SK-N-SH treated with all-trans-retinoic acid at 6 μM for 48 hours (cell line): ENCODE results near the gene KLHL21.

Source experiments
- ATAC-seq: fragments of 200-7000 bp; cut with Tn5 transposase; 3 replicates; pipeline ENCODE4 v1.9.1; 2020; ENCODE audit warnings: mild to moderate bottlenecking, moderate library complexity
- ARNTL ChIP-seq: fragments of 450-650 bp; formaldehyde crosslinking; IDR thresholded peaks from 2 replicates; pipeline ENCODE4 v1.5.0; 2020; ENCODE audit warnings: low read depth, mild to moderate bottlenecking, moderate library complexity, borderline replicate concordance
- BACH2 ChIP-seq: fragments of 250-450 bp; sonication (Bioruptor Pico); IDR thresholded peaks from 2 replicates; pipeline ENCODE4 v1.9.0; 2021; ENCODE audit warnings: mild to moderate bottlenecking, borderline replicate concordance
- CSDC2 ChIP-seq: fragments of 250-450 bp; sonication (Bioruptor Pico); IDR thresholded peaks from 2 replicates; pipeline ENCODE4 v1.5.0; 2020; ENCODE audit warnings: mild to moderate bottlenecking, moderate library complexity
- ESRRG ChIP-seq: fragments of 250-450 bp; sonication (Bioruptor Pico); IDR thresholded peaks from 2 replicates; pipeline ENCODE4 v1.6.1; 2021; ENCODE audit warnings: mild to moderate bottlenecking
- GLIS3 ChIP-seq: fragments of 250-450 bp; sonication (Bioruptor Pico); IDR thresholded peaks from 2 replicates; pipeline ENCODE4 v1.5.0; 2020; ENCODE audit warnings: mild to moderate bottlenecking, moderate library complexity
- ISL1 ChIP-seq: fragments of 250-450 bp; sonication (Bioruptor Pico); IDR thresholded peaks from 2 replicates; pipeline ENCODE4 v2.1.2; 2022; ENCODE audit warnings: mild to moderate bottlenecking, moderate library complexity
- OSR1 ChIP-seq: fragments of 250-450 bp; sonication (Bioruptor Pico); IDR thresholded peaks from 2 replicates; pipeline ENCODE4 v1.8.0; 2022; ENCODE audit warnings: moderate library complexity, mild to moderate bottlenecking, inconsistent platforms
- PPARA ChIP-seq: fragments of 250-450 bp; sonication (Bioruptor Pico); IDR thresholded peaks from 2 replicates; pipeline ENCODE4 v1.5.0; 2020; ENCODE audit warnings: mild to moderate bottlenecking, borderline replicate concordance
- RARB ChIP-seq: fragments of 250-450 bp; sonication (Bioruptor Pico); IDR thresholded peaks from 2 replicates; pipeline ENCODE4 v1.8.0; 2021; ENCODE audit warnings: mild to moderate bottlenecking, moderate library complexity
- SNAI2 ChIP-seq: fragments of 250-450 bp; sonication (Bioruptor Pico); IDR thresholded peaks from 2 replicates; pipeline ENCODE4 v1.5.0; 2020; ENCODE audit warnings: mild to moderate bottlenecking, moderate library complexity
- TCF4 ChIP-seq: fragments of 250-450 bp; sonication (Bioruptor Pico); IDR thresholded peaks from 2 replicates; pipeline ENCODE4 v1.8.0; 2021; ENCODE audit warnings: mild to moderate bottlenecking, moderate library complexity, borderline replicate concordance
- TOX ChIP-seq: fragments of 250-450 bp; sonication (Bioruptor Pico); IDR thresholded peaks from 2 replicates; pipeline ENCODE4 v1.8.0; 2021; ENCODE audit warnings: mild to moderate bottlenecking, moderate library complexity, borderline replicate concordance
- ZC3H10 ChIP-seq: fragments of 250-450 bp; sonication (Bioruptor Pico); IDR thresholded peaks from 2 replicates; pipeline ENCODE4 v1.5.1; 2021; ENCODE audit warnings: mild to moderate bottlenecking, moderate library complexity
- ZFP3 ChIP-seq: fragments of 250-450 bp; sonication (Bioruptor Pico); IDR thresholded peaks from 2 replicates; pipeline ENCODE4 v1.5.0; 2020; ENCODE audit warnings: mild to moderate bottlenecking, moderate library complexity
- ZFP30 ChIP-seq: fragments of 450-650 bp; formaldehyde crosslinking; IDR thresholded peaks from 2 replicates; pipeline ENCODE4 v1.5.0; 2022; ENCODE audit warnings: mild to moderate bottlenecking, moderate library complexity
- ZNF565 ChIP-seq: fragments of 450-650 bp; formaldehyde crosslinking; conservative IDR thresholded peaks from 2 replicates; pipeline ENCODE4 v1.5.0; 2020; ENCODE audit warnings: low read depth, mild to moderate bottlenecking, moderate library complexity
- ZNF70 ChIP-seq: fragments of 450-650 bp; formaldehyde crosslinking; IDR thresholded peaks from 2 replicates; pipeline ENCODE4 v1.5.0; 2020; ENCODE audit warnings: mild to moderate bottlenecking, moderate library complexity
- ZNF8 ChIP-seq: fragments of 450-650 bp; formaldehyde crosslinking; IDR thresholded peaks from 2 replicates; pipeline ENCODE4 v1.5.0; 2020; ENCODE audit warnings: mild to moderate bottlenecking, moderate library complexity
- TF ChIP-seq, protein P1 (sequence below): fragments of 250-450 bp; sonication (Bioruptor Pico); IDR thresholded peaks from 2 replicates; pipeline ENCODE4 v1.8.0; 2021; ENCODE audit warnings: low read depth, mild to moderate bottlenecking, moderate library complexity, borderline replicate concordance
- TF ChIP-seq, protein P2 (sequence below): fragments of 250-450 bp; sonication (Bioruptor Pico); IDR thresholded peaks from 2 replicates; pipeline ENCODE4 v1.8.0; 2020; ENCODE audit warnings: mild to moderate bottlenecking, moderate library complexity, borderline replicate concordance
- TF ChIP-seq, protein P3 (sequence below): fragments of 250-450 bp; sonication (Bioruptor Pico); IDR thresholded peaks from 2 replicates; pipeline ENCODE4 v1.5.1; 2021; ENCODE audit warnings: mild to moderate bottlenecking, moderate library complexity
- TF ChIP-seq, protein P4 (sequence below): fragments of 250-450 bp; sonication (Bioruptor Pico); IDR thresholded peaks from 2 replicates; pipeline ENCODE4 v1.5.0; 2020; ENCODE audit warnings: mild to moderate bottlenecking, moderate library complexity

Gene KLHL21

DNA sequence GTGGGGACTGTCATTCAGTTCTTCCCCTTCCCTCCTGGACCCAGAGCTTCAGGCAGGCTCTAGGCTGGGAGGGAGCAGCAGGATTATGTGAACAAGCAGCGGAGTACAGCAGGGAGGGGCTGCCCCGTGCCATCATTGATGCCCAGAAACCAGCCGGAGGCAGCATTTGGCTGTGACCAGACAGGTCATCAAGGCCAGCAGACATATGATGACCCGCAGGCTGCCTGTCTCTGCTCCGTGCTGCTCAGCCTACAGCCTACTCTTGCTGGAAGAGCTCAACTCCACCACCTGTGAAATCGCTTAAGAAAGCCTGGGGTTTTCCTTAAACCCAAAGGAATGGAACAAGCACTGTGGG is 4.9 kb downstream of the KLHL21 start:
- no peak for ATAC-seq
- TF ChIP-seq TOX (CRISPR knock-in tag): no peak
- no peak for TF ChIP-seq ZFP30 (CRISPR knock-in tag)
- no peak for TF ChIP-seq PPARA (CRISPR knock-in tag)
- no peak for TF ChIP-seq TCF4 (CRISPR knock-in tag)
- no peak for TF ChIP-seq ZNF565
- no peak for TF ChIP-seq ZC3H10 (CRISPR knock-in tag)
- no peak for TF ChIP-seq BACH2 (CRISPR knock-in tag)
- TF ChIP-seq, protein P1, sequence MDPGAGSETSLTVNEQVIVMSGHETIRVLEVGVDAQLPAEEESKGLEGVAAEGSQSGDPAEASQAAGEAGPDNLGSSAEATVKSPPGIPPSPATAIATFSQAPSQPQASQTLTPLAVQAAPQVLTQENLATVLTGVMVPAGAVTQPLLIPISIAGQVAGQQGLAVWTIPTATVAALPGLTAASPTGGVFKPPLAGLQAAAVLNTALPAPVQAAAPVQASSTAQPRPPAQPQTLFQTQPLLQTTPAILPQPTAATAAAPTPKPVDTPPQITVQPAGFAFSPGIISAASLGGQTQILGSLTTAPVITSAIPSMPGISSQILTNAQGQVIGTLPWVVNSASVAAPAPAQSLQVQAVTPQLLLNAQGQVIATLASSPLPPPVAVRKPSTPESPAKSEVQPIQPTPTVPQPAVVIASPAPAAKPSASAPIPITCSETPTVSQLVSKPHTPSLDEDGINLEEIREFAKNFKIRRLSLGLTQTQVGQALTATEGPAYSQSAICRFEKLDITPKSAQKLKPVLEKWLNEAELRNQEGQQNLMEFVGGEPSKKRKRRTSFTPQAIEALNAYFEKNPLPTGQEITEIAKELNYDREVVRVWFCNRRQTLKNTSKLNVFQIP: no peak
- TF ChIP-seq CSDC2 (CRISPR knock-in tag): no peak
- no peak for TF ChIP-seq ZFP3 (CRISPR knock-in tag)
- no peak for TF ChIP-seq ZNF8 (CRISPR knock-in tag)
- no peak for TF ChIP-seq ZNF70
- TF ChIP-seq ISL1 (CRISPR knock-in tag): no peak
- no peak for TF ChIP-seq ARNTL
- no peak for TF ChIP-seq ESRRG (CRISPR knock-in tag)
- TF ChIP-seq, protein P2, sequence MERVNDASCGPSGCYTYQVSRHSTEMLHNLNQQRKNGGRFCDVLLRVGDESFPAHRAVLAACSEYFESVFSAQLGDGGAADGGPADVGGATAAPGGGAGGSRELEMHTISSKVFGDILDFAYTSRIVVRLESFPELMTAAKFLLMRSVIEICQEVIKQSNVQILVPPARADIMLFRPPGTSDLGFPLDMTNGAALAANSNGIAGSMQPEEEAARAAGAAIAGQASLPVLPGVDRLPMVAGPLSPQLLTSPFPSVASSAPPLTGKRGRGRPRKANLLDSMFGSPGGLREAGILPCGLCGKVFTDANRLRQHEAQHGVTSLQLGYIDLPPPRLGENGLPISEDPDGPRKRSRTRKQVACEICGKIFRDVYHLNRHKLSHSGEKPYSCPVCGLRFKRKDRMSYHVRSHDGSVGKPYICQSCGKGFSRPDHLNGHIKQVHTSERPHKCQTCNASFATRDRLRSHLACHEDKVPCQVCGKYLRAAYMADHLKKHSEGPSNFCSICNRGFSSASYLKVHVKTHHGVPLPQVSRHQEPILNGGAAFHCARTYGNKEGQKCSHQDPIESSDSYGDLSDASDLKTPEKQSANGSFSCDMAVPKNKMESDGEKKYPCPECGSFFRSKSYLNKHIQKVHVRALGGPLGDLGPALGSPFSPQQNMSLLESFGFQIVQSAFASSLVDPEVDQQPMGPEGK: no peak
- no peak for TF ChIP-seq GLIS3 (CRISPR knock-in tag)

DNA sequence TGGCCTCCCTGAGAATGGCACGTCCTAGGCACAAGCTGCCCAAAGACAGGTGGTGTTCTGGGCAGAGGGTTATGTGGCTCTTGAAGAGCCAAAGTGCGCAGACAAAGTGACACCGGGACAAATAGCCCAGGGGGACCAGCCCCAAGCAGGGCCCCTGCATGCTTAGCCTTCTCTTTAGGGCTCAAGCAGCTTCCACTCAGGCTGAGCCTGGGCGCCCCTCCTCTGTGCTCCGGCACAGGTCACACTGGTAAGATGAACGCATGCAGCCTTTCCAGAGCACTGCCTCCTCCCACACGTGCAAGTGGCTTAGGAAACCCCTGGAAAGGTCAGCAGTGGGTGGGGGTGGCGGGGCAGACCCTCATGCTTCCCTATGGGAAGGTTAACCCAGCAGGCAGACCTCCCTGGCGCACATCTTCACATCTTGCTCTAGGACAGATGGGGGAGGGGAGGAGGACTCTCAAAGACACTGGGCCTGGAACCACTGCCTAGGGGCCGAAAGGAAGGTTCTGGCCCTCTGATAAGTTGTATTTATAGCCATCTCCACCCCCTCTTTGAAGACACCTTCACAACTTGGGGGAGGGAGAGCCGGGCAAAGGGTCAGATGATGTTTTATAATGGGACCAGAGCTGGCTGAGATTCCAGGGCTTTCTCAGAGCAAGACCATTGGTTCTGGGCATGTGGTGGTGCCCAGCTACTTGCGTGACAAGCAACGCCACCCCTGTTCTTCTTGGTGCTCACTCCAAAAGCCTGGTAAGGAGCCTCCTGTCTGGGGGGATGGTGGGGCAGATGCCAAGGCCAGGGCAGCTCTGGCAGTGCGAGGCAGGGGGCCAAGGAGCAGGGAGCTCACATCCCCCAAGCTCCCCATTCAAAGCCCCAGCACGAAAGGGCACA is 5.5 kb downstream of the KLHL21 start:
- ATAC-seq: no peak
- no peak for TF ChIP-seq OSR1
- TF ChIP-seq ZNF70: no peak
- TF ChIP-seq BACH2 (CRISPR knock-in tag): no peak
- no peak for TF ChIP-seq RARB (CRISPR knock-in tag)
- TF ChIP-seq PPARA (CRISPR knock-in tag): no peak
- TF ChIP-seq, protein P3, sequence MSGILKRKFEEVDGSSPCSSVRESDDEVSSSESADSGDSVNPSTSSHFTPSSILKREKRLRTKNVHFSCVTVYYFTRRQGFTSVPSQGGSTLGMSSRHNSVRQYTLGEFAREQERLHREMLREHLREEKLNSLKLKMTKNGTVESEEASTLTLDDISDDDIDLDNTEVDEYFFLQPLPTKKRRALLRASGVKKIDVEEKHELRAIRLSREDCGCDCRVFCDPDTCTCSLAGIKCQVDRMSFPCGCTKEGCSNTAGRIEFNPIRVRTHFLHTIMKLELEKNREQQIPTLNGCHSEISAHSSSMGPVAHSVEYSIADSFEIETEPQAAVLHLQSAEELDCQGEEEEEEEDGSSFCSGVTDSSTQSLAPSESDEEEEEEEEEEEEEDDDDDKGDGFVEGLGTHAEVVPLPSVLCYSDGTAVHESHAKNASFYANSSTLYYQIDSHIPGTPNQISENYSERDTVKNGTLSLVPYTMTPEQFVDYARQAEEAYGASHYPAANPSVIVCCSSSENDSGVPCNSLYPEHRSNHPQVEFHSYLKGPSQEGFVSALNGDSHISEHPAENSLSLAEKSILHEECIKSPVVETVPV: no peak
- no peak for TF ChIP-seq ARNTL
- no peak for TF ChIP-seq TOX (CRISPR knock-in tag)
- TF ChIP-seq TCF4 (CRISPR knock-in tag): no peak
- TF ChIP-seq ZNF565: no peak
- TF ChIP-seq CSDC2 (CRISPR knock-in tag): no peak
- no peak for TF ChIP-seq ISL1 (CRISPR knock-in tag)
- TF ChIP-seq ZFP3 (CRISPR knock-in tag): no peak
- TF ChIP-seq, protein P4, sequence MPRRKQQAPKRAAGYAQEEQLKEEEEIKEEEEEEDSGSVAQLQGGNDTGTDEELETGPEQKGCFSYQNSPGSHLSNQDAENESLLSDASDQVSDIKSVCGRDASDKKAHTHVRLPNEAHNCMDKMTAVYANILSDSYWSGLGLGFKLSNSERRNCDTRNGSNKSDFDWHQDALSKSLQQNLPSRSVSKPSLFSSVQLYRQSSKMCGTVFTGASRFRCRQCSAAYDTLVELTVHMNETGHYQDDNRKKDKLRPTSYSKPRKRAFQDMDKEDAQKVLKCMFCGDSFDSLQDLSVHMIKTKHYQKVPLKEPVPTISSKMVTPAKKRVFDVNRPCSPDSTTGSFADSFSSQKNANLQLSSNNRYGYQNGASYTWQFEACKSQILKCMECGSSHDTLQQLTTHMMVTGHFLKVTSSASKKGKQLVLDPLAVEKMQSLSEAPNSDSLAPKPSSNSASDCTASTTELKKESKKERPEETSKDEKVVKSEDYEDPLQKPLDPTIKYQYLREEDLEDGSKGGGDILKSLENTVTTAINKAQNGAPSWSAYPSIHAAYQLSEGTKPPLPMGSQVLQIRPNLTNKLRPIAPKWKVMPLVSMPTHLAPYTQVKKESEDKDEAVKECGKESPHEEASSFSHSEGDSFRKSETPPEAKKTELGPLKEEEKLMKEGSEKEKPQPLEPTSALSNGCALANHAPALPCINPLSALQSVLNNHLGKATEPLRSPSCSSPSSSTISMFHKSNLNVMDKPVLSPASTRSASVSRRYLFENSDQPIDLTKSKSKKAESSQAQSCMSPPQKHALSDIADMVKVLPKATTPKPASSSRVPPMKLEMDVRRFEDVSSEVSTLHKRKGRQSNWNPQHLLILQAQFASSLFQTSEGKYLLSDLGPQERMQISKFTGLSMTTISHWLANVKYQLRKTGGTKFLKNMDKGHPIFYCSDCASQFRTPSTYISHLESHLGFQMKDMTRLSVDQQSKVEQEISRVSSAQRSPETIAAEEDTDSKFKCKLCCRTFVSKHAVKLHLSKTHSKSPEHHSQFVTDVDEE (CRISPR knock-in tag): no peak
- TF ChIP-seq ZC3H10 (CRISPR knock-in tag): no peak

DNA sequence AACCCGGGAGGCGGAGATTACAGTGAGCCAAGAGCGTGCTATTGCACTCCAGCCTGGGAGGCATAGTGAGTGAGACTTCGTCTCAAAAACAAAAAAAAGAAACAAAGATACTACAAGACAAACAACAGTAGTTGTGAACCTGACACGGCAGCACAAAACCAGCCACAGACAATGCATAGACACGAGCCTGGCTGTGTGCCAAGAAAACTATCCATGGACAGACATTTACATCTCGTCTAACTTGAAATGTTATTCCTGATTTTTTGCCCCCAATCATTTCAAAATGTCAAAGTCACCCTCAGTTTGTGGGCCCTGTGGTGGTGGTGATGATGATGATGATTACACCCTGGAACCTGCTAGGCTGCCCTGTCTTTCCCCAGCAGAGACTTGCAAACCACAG is 6.3 kb downstream of the KLHL21 start:
- ATAC-seq: no peak
- no peak for TF ChIP-seq SNAI2 (CRISPR knock-in tag)
- TF ChIP-seq, protein P4 (CRISPR knock-in tag): no peak
- TF ChIP-seq OSR1: no peak
- no peak for TF ChIP-seq ZNF565
- TF ChIP-seq ZFP30 (CRISPR knock-in tag): no peak
- TF ChIP-seq ZNF70: no peak
- TF ChIP-seq ESRRG (CRISPR knock-in tag): no peak
- TF ChIP-seq, protein P1: no peak
- TF ChIP-seq ARNTL: no peak
- TF ChIP-seq CSDC2 (CRISPR knock-in tag): no peak
- TF ChIP-seq ISL1 (CRISPR knock-in tag): no peak
- no peak for TF ChIP-seq ZC3H10 (CRISPR knock-in tag)
- TF ChIP-seq, protein P3: no peak
